Endothelial cell of umbilical vein (primary cell): Measurements from ENCODE around the gene SMTNL1. TPM values are rescaled to one million over a fixed set of nuclear protein-coding genes. Genes with fewer than 3 reads are reported as not detected.
A peak's percentile ranks its signal among the peaks of the same experiment; 100 is the strongest.

Experiments
- BruUV-seq: library from RNA; stranded (reverse); fragments of 400-500 nt; replicated peaks from 2 replicates; lab custom pipeline; 2021; lab: Mats Ljungman, UMichigan
- CTCF ChIA-PET: fragments of 300-600, 350-600 bp; sonication (Branson Sonifier 250); formaldehyde crosslinking; loops from one replicate; lab custom pipeline; 2021; ENCODE audit warnings: antibody characterized with exemption, inconsistent platforms; lab: Charles Lee
- POLR2A ChIA-PET: fragments of 300-600, 350-600 bp; sonication (Branson Sonifier 250); formaldehyde crosslinking; loops from one replicate; lab custom pipeline; 2021; ENCODE audit warnings: antibody characterized with exemption, inconsistent platforms; lab: Charles Lee
- DNase-seq: peaks from one replicate; pipeline ENCODE4 v3.0.0-alpha.2; 2011; ENCODE audit warnings: low read depth, low spot score
- FAIRE-seq: peaks from 2 replicates; lab custom pipeline; 2011; peaks lifted over from hg19 to GRCh38; lab: Jason Lieb, UNC
- H2AFZ ChIP-seq: 2 replicates; pipeline ENCODE4 v1.6.0; 2012; ENCODE audit warnings: low read depth, low read length, control low read depth, inconsistent platforms
- H3K27ac ChIP-seq: 2 replicates; pipeline ENCODE4 v1.5.1; 2011; ENCODE audit warnings: low read depth, mild to moderate bottlenecking, control low read depth, low read length, moderate library complexity; ENCODE audit not compliant: insufficient read depth
- H3K27me3 ChIP-seq, 2 experiments: 2 replicates each; pipeline versions ENCODE4 v1.6.0 to v1.6.1; 2011; ENCODE audit warnings: low read length in 2 of 2, mixed read lengths in 1 of 2; ENCODE audit not compliant: control insufficient read depth in 2 of 2, insufficient read depth in 2 of 2
- H3K36me3 ChIP-seq, 2 experiments: 2 replicates in 1 of 2; 3 replicates in 1 of 2; pipeline ENCODE4 v1.5.1; 2011; ENCODE audit warnings: low read length in 2 of 2, mild to moderate bottlenecking in 1 of 2, moderate library complexity in 1 of 2; ENCODE audit not compliant: control insufficient read depth in 2 of 2, insufficient read depth in 2 of 2; ENCODE audit errors: extremely low read depth in 1 of 2
- H3K4me1 ChIP-seq: 3 replicates; pipeline ENCODE4 v1.5.1; 2011; ENCODE audit warnings: mild to moderate bottlenecking, low read length; ENCODE audit not compliant: control insufficient read depth, insufficient read depth; ENCODE audit errors: extremely low read depth
- H3K4me2 ChIP-seq: 2 replicates; pipeline ENCODE4 v1.6.1; 2011; ENCODE audit warnings: low read length, control low read depth, mixed read lengths; ENCODE audit not compliant: insufficient read depth
- H3K4me3 ChIP-seq, 3 experiments: fragments of 200-600 bp in 1 of 3; sonication (generic), shearing (Covaris generic) in 1 of 3; replicated peaks in 1 of 3; 2 replicates each; pipeline ENCODE4 v1.5.1; 2011 to 2016; ENCODE audit warnings: control low read depth in 3 of 3, low read length in 3 of 3, mild to moderate bottlenecking in 2 of 3, inconsistent platforms in 1 of 3, low read depth in 1 of 3, moderate library complexity in 1 of 3; ENCODE audit not compliant: insufficient read depth in 1 of 3
- H3K79me2 ChIP-seq: 2 replicates; pipeline ENCODE4 v1.6.0; 2012; ENCODE audit warnings: low read length, inconsistent platforms; ENCODE audit not compliant: control insufficient read depth, insufficient read depth
- H3K9ac ChIP-seq: replicated peaks from 2 replicates; pipeline ENCODE3; 2011; ENCODE audit warnings: low read length, control low read depth; ENCODE audit not compliant: insufficient read depth; ENCODE audit errors: extremely low read depth
- H3K9me1 ChIP-seq: replicated peaks from 3 replicates; pipeline ENCODE4 v1.6.0; 2011; ENCODE audit warnings: mild to moderate bottlenecking, low read length; ENCODE audit not compliant: control insufficient read depth, insufficient read depth; ENCODE audit errors: extremely low read depth
- H3K9me3 ChIP-seq: replicated peaks from 2 replicates; pipeline ENCODE4 v1.5.1; 2012; ENCODE audit warnings: low read length, inconsistent platforms; ENCODE audit not compliant: control insufficient read depth, insufficient read depth
- H4K20me1 ChIP-seq: replicated peaks from 2 replicates; pipeline ENCODE3; 2011; ENCODE audit warnings: mild to moderate bottlenecking, low read length; ENCODE audit not compliant: control insufficient read depth, insufficient read depth; ENCODE audit errors: extremely low read depth
- EZH2 ChIP-seq: IDR thresholded peaks from 2 replicates; pipeline ENCODE4 v1.6.1; 2012; ENCODE audit warnings: borderline replicate concordance, low read depth, mild to moderate bottlenecking, moderate library complexity, low read length, inconsistent platforms; ENCODE audit not compliant: severe bottlenecking
- FOS ChIP-seq: IDR thresholded peaks from 2 replicates; pipeline ENCODE4 v1.6.1; 2011; ENCODE audit warnings: mild to moderate bottlenecking, low read length, moderate library complexity, borderline replicate concordance; ENCODE audit not compliant: insufficient read depth
- GATA2 ChIP-seq: IDR thresholded peaks from 2 replicates; pipeline ENCODE4 v1.7.0; 2011; ENCODE audit warnings: low read depth, mild to moderate bottlenecking, moderate library complexity, mixed read lengths, low read length; ENCODE audit not compliant: insufficient read length, insufficient read depth
- JUN ChIP-seq: IDR thresholded peaks from 2 replicates; pipeline ENCODE4 v1.6.1; 2011; ENCODE audit warnings: borderline replicate concordance, low read depth; ENCODE audit not compliant: insufficient read length, insufficient read depth
- MAX ChIP-seq: IDR thresholded peaks from 2 replicates; pipeline ENCODE4 v1.6.1; 2011; ENCODE audit not compliant: insufficient read depth, insufficient read length
- MYC ChIP-seq: IDR thresholded peaks from one replicate; pipeline ENCODE4 v1.6.1; 2011; ENCODE audit warnings: mild to moderate bottlenecking, low read depth, low read length
- POLR2A ChIP-seq: IDR thresholded peaks from 2 replicates; pipeline ENCODE4 v1.6.1; 2012; ENCODE audit warnings: low read depth, mild to moderate bottlenecking, control low read depth, low read length
- POLR2AphosphoS5 ChIP-seq: IDR thresholded peaks from 2 replicates; pipeline ENCODE4 v1.6.1; 2012; ENCODE audit warnings: low read depth, mild to moderate bottlenecking, control low read depth, low read length, moderate library complexity; ENCODE audit not compliant: insufficient read depth
- dilution Hi-C: fragments of 300-500 bp; cut with MboI; formaldehyde crosslinking; loops from one replicate; pipeline ENCODE4 v1.15.0; 2019; ENCODE audit warnings: low sequenced_read_pairs; ENCODE audit not compliant: extremely low pct_ligation_motif_present
- intact Hi-C: fragments of 100-400 bp; cut with micrococcal nuclease; formaldehyde crosslinking; loops from one replicate; pipeline ENCODE4 v1.10.0; 2022
- polyA plus RNA-seq, 4 experiments: library from polyadenylated mRNA; depleted of rRNA in 3 of 4; stranded (reverse) in 3 of 4; unstranded in 1 of 4; fragments of >200 nt; gene quantifications; 2 replicates each; pipeline versions ENCODE4 v1.2.1 to v1.2.3, GENCODE V29; 2011 to 2012; ENCODE audit warnings: missing spikeins in 1 of 4
- total RNA-seq: library from RNA; stranded (reverse); gene quantifications from 2 replicates; pipeline ENCODE4 v1.2.3, GENCODE V29; 2021
- TF ChIP-seq, protein P1 (sequence below), 2 donors: IDR thresholded peaks; 1 replicate in 1 of 2; 2 replicates in 1 of 2; pipeline ENCODE4 v1.5.1; 2011; ENCODE audit warnings: low read length in 2 of 2, mild to moderate bottlenecking in 2 of 2, moderate library complexity in 2 of 2, control low read depth in 1 of 2, inconsistent platforms in 1 of 2, low read depth in 1 of 2; ENCODE audit not compliant: insufficient read depth in 1 of 2; ENCODE audit errors: extremely low read depth in 1 of 2

Gene SMTNL1
- total and polyA plus RNA-seq, 2 donors (not counting 3 experiments of a cell fraction or from before 2014, with no cell fraction given) = not detected

- ChIA-PET CTCF (interaction anchor here (1.0 to 2.3 kb wide), 6 partner anchors 14 to 966 kb away, joined by 3 to 13 read pairs (median 5); partner anchors contain the start of gene UBE2L6), POLR2A (no interaction called here)
- no TSS peak for BruUV-seq
- H3K9ac ChIP-seq = no peak overlapping the region
- H3K79me2 ChIP-seq = no peaks in the 10 kb centered on the region
- DNase-seq = peak; percentile 23
- H3K36me3 ChIP-seq = peaks cover 0 to 5% of the 10 kb centered on the region in 2 experiments
- H3K9me1 ChIP-seq = no peaks in the 10 kb centered on the region
- no peaks in the 10 kb centered on the region for H4K20me1 ChIP-seq
- no peak overlapping the region for H3K4me3 ChIP-seq
- peaks cover 0 to 2% of the 10 kb centered on the region in 2 experiments for H3K27me3 ChIP-seq
- TF ChIP-seq POLR2A (no peak), EZH2 (no peak), FOS (no peak), MYC (no peak), POLR2AphosphoS5 (no peak), GATA2 (no peak), MAX (no peak), JUN (no peak)
- TF ChIP-seq, protein P1, sequence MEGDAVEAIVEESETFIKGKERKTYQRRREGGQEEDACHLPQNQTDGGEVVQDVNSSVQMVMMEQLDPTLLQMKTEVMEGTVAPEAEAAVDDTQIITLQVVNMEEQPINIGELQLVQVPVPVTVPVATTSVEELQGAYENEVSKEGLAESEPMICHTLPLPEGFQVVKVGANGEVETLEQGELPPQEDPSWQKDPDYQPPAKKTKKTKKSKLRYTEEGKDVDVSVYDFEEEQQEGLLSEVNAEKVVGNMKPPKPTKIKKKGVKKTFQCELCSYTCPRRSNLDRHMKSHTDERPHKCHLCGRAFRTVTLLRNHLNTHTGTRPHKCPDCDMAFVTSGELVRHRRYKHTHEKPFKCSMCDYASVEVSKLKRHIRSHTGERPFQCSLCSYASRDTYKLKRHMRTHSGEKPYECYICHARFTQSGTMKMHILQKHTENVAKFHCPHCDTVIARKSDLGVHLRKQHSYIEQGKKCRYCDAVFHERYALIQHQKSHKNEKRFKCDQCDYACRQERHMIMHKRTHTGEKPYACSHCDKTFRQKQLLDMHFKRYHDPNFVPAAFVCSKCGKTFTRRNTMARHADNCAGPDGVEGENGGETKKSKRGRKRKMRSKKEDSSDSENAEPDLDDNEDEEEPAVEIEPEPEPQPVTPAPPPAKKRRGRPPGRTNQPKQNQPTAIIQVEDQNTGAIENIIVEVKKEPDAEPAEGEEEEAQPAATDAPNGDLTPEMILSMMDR (IDR thresholded peaks at IDR 0.05; ENCODE audit: extremely low read depth in 1 of 2, insufficient read depth in 1 of 2, low read depth in 1 of 2, low read length in 2 of 2) = no peak
- H3K9me3 ChIP-seq = no peaks in the 10 kb centered on the region
- H3K4me1 ChIP-seq = no peaks in the 10 kb centered on the region
- dilution Hi-C loops (no loop called here), intact Hi-C loops (no loop called here)
- FAIRE-seq = no peak
- H3K27ac ChIP-seq = no peak overlapping the region
- H3K4me2 ChIP-seq = no peak overlapping the region
- no peak overlapping the region for H2AFZ ChIP-seq
Observed at GRCh38 chr11:57547854-57548377, 10.5 kb downstream of the SMTNL1 start.
